GM19395 (cell line): ENCODE measurements around the gene CLECL1.
"Not testable (repeated sequence)": the region's sequence is repeated elsewhere in the genome, so short reads cannot be mapped to it uniquely, and the experiment has no call there.

Experiments used
- ATAC-seq: cut with Tn5 transposase; IDR thresholded peaks from one replicate; pipeline ENCODE4 v1.9.1; 2021; ENCODE audit warnings: mild to moderate bottlenecking, moderate library complexity; ENCODE audit not compliant: unreplicated experiment

Gene CLECL1

DNA sequence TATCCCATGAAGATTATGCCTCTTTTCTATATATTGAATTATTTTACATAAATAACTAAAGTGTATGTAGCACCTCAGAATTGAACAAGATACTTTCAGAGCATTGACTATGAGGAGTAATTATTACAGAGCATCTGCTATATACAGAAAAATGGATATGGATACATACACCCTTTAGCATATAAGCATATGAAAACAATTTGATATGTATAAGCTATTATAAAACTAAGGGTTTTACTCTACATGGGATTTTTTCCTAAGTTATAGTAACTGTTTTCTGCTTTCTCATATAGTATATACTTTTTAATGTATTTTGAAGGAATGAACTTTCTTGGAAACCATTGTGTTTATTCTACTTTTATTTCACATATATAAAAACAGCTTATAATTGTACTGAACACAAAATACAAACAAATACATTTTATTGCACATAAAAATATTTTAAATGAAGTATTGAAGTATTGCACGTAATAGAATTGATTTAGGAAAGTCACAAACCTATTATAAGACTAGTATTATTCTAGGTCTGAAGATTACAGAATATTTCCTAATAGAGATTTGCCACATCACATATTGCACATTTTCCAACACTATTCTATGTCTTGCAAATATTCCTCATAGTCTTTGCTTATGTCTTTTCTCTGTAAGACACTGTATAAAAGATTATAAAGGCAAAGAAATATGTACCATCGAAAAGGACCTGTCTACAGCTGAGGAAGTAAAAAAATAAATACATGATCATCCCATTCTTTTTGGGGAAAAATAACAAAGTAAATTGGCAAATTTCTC is 19.4 kb upstream of the CLECL1 start:
- no peak for ATAC-seq

DNA sequence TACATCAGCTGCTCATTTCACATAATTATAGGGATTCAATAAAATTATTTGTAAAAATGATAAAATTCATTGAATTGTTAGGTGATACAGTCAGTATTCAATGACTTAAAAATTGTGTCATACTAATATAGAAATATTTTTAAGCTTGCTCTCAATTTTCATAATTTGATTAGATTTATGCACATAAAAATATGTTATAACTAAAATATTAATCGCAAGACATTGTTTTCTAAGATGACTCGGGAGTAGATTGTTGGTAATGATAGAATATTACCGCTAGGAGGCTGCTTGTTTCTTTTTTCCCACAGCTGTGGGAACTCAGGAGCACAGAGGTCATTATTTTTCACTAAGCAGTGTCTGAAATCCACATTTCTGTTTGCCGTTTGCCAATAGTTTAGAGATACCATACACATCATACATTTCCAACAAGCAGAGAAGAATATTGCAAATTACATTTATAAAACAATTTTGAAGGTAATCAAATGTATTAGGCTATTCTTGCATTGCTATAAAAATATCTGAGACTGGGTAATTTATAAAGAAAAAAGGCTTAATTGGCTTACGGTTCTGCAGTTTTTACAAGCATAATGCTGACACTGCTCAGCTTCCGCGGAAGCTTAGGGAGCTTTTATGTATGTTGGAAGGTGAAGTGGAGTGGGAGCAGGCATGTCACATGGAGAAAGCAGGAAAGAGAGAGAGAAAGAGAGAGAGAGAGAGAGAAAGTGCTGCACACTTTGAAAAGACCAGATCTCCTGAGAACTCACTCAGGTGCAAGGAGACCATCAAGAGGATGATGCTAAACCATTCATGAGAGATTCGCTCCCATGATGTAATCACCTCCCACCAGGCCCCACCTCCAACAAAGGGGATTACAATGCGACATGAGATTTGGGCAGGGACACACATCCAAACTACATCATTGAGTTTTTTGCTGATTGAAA is 18.6 kb upstream of the CLECL1 start:
- no peak for ATAC-seq

DNA sequence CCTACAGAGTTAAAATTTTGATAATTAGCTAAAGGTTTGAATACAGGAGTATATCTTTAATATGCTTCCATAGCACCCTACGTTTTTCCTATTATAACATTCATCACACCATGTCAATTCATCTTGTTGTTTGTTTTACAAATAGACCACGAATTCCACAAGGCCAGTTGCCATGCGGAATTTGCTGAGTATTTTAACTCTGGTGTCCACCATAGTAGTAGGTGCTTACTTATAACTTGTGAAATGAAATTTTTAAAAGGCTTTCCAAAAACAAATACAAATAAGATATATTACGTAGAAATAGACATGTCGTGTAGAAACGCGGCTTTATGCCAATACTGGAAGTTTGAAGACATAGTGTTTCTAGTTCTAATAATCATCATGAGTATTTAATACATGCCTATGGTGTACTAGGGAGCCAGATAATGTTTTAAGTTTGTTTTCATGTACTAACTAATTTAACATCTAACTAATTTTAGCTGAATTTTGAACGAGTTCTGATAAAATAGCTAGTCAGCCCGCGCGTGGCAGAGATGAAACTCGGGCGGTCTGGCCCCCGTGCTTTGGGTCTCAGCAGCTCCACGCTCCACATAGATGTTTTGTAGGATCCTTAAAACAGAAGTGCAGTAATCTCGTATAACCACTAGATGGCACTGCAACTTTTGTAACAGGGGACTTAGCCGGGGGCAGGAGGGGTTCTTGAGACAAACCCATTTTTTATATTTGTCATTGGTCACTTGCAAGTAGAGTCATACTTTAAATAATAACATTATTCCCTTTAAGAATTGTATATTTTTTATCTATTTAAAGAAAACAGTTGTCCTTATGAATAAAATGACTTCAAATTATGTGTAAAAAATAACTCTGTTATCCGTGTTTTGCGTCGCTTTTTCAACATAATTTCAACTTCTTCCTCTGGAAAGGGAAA is 17.6 kb upstream of the CLECL1 start:
- ATAC-seq: no peak

DNA sequence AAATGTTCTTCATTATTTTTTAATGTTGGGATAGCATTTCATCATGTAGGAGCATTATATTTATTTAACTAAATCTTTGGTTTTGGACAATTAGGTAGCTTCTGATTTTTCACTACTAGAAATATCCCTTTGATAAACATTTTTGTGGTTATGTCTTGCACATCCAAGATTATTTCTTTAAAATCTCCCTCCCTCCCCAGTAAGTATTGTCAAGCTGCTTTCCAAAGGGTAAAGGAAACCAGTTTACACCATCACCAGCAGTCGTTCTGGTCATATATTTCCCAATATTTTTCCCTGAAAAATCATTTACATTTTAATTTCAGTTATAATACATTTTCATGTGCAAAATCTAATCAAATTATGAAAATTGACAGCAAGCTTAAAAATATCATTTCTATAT is 16.7 kb upstream of the CLECL1 start:
- no peak for ATAC-seq

DNA sequence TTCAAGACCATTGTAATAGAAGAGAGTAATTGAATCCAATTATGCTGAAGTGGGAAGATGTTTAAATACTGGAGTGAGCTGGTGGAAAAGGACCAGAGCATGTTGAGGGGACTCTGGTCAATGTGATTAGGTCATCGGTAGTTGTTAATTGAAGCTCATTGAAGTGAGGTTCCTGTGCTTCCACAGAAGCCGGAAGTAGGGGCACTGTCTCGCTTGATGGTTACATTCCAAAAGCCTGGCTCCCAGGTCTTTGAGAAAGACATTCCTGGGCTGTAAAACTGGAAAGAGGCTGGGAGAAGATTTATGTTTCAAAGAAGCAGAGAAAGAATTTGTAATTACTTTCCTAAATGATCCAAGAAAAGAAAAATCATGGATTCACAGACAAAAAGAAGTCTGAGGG is 12.3 kb upstream of the CLECL1 start:
- no peak for ATAC-seq

DNA sequence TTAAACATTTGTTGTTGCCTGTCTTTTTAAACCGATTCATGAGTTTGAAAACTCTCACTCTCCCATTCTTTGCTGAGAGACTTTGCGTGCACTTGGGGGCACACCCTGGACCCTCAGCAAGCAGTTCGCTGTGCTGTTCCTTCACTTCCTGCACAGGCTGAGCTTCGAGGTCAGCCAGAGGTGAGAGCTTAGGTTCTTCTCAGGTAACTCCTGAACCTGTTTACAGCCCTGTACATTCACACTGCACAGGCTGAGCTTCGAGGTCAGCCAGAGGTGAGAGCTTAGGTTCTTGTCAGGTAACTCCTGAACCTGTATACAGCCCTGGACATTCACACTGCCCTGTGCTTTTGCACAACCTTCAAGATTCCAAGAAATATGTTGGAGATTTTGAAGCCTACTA is 9.8 kb upstream of the CLECL1 start:
- ATAC-seq: no peak

DNA sequence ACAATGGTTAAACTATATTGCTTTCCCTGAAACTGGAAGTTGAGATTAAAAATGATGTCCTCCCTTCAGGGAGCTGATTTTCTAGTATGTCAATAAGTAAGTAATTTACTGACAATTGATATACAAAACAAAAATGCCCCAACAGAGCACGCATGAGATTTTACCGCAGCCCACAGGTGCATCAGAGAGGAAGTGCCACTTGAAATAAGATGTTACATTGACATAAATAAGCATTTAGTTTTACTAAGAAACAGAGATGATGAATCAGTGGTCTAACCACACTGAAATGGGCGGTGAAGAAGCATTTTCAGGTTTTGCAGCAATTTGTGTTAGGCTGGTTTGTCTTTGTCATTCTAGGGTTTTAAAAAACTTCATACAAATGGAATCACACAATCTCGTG is 8.8 kb upstream of the CLECL1 start:
- peak; percentile 77 for ATAC-seq

DNA sequence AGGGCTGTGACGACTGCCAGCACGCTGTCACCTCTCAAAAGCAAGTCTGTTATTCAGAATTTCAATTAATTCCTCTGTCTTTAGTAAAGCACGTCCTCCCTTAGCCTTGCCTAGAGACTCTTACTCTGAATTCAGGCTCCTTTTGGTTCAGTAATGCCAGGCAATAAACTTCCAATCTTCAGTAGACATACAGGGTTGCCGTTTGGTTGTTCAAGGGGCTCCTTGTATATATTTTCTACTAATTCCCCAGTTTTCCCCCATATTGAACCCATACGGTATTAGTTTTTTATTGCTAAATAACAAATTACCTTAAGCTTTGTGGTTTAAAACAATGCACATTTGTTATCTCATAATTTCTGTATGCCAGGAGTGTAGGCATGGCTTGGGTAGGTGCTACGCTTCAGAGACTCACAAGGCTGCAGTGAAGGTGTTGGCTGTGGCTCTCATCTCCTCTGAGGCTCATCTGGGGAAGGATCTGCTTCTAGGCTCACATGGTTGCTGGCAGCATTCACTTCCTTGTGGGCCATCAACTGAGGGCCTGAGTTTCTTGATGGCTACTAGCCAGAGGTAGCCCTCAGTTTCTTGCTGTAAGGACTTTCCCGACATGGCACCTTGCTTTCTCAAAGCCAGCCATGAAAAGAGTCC is 7.3 kb upstream of the CLECL1 start:
- no peak for ATAC-seq

DNA sequence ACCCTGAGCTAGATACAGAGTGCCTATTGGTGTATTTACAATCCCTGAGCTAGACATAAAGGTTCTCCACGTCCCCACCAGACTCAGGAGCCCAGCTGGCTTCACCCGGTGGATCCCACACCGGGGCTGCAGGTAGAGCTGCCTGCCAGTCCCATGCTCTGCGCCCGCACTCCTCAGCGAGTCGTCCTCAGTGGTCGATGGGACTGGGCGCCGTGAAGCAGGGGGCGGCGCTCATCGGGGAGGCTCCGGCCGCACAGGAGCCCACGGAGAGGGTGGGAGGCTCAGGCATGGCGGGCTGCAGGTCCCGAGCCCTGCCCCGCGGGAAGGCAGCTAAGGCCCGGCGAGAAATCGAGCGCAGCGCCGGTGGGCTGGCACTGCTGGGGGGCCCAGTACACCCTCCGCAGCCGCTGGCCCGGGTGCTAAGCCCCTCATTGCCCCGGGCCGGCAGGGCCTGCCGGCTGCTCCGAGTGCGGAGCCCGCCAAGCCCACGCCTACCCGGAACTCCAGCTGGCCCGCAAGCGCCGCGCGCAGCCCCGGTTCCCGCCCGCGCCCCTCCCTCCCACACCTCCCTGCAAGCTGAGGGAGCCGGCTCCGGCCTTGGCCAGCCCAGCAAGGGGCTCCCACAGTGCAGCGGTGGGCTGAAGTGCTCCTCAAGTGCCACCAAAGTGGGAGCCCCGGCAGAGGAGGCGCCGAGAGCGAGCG is 6.7 kb upstream of the CLECL1 start:
- not testable (repeated sequence) for ATAC-seq

DNA sequence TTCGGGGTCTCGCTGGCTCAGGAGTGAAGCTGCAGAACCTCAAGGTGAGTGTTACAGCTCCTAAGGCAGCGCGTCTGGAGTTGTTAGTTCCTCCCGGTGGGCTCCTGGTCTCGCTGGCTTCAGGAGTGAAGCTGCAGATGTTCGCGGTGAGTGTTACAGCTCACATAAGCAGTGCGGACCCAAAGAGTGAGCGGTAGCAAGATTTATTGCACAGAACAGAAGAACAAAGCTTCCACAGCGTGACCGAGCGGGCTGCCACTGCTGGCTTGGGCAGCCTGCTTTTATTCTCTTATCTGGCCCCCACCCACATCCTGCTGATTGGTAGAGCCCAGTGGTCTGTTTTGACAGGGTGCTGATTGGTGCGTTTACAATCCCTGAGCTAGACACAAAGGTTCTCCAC is 6.0 kb upstream of the CLECL1 start:
- not testable (repeated sequence) for ATAC-seq

DNA sequence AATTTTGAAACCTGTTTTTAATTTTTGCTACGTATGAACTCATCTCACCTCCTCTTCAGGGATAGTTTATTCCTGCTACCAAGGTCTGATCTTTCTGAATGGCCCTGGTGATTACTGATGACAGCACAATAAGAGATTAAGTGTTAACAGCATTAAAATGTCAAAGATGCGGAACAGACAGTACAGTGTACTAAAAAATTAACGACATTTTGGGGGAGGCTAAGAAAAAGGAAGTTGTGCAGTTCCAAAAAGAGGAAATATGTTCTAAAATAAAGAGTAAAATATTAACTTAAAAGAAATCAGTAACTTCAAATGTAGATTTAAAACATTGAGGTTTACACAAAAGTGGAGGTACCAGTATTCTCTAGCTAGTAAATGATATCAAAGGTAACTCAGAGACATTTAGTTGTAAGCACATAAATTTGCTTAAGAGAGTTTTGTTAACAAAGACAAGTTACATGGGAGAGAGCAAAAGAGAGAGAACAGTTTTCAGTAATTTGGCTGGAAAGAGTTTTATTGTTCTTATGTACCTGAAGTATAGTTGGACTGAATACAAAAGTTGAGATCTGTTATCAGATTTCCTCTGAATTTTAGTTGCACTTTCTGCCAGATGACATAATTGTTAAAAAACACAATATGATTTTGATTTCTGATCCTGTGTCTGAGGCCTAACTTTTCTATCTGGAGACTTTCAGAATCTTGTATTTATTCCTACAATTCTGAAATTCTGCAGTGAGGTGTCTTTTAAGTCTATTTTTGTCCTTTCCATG is 4.2 kb upstream of the CLECL1 start:
- no peak for ATAC-seq

DNA sequence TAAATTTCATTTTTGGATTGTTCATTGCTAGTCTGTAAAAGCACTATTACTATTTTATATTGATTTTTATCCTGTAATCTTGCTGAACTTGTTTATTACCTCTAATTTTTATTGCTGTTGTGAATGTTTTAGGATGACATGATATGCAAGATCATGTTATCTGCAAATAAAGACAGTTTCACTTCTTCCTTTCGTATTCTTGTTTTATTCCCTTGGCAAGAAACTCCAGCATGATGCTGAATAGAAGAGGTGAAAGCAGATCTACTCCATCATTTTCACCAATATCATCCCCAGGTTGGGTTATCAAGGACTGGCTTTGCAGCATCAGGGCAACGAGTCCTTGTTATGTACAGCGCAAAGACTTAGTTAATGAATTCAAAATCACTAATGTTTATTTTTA is 2.7 kb upstream of the CLECL1 start:
- no peak for ATAC-seq

DNA sequence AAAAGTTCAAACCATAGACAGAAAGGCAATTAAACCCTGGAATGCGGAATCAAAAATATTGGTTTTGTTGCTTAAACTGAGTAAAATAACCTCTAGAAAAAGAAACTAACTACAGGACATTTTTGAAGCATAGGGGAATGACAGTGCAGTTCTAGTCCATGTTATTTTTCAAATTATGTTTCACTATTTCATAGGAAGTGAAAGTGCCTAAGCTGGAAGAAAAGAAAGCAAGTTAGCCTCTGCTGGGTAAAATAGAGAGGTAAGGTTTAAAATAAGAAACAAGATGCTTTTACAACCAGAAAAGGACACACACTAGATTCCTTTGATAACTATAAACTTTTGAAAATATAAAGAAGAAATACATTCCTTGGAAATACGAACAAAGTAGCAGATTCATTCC is 1.1 kb downstream of the CLECL1 start:
- peak; percentile 51 for ATAC-seq

DNA sequence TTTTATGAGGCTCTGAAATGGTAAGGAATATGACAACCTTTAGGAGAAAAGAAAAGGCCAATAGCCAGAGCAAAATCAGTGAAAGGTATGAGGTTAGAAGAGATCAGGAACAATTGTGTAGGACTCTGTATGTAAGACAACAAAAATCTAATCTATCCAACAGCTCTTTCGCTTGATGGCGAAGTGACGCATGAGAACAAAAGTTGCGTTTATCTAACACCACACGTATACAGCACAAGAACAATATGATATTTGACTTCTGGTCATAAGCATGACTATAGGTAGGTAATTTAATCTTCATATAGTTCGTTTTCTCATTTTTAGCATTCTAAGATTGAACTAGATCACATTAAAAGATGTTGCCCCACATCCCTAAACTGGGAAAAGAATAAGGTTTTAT is 1.5 kb downstream of the CLECL1 start:
- no peak for ATAC-seq

DNA sequence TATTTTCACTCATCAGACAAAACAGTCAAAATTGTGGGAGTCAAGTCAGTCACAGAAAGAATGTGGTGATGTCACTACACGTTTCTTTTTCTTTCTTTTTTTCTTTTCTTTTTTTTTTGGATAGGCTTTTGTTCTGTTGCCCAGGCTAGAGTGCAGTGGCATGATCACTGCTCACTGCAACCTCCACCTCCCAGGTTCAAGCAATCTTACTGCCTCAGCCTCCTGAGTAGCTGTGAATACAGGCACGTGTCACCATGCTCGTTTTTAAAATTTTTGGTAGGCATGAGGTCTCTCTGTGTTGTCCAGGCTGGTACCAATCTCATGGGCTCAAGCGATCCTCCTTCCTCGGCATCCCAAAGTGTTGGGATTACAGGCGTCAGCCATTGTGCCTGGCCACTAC is 2.3 kb downstream of the CLECL1 start:
- ATAC-seq: no peak

DNA sequence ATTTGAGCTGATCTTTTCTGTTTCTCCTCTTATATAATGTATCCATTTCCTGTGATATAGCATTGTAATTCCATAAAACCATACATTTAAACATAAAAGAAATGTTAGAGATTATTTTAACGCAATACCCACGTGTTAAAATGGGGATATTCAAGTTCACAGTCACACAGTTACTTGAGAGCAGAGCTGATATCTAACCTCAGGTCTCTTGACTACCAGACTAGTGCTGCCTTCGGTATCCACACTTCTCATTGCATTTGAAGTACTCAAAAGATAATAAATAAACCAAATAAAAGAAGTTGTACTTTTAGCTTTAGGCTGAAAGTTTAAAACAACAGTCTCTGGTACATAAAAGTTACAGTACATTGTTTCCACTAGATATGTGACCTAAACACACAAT is 2.9 kb downstream of the CLECL1 start:
- ATAC-seq: no peak

DNA sequence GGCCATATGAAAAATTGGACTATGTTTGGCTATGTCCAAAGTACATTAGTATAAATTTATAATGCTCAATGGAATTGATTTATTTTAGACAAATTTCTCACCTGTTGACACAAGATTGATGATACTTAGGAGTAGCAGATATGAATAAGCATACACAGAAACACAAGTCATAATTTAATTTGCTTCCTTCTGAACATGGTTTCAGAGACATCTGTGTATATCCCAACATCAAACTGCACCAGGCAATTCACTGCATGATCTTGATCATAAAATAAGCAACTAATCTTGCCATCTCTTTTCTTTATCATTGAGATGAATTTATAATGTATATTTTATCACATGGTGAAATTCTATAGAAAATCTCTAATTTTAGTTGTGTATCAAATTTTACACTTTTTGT is 3.8 kb downstream of the CLECL1 start:
- ATAC-seq: no peak

DNA sequence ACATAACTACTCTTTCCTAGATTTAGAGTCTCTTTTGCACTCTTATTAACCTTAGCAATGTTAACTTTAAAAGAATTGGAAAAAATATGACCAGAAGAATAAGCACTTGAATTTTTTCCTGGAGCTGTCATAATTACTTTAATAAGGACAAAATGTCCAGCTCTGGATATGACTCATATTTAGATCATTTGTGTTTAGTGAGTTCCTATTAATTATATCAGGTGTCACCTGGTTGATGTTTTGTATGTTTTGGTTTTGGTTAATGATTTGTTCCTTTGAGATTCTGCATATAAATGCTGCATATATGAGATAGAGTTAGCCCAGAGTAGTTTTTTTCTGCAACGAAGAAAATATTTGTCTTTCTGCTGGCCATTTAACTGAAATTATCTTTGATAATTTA is 5.1 kb downstream of the CLECL1 start:
- no peak for ATAC-seq

DNA sequence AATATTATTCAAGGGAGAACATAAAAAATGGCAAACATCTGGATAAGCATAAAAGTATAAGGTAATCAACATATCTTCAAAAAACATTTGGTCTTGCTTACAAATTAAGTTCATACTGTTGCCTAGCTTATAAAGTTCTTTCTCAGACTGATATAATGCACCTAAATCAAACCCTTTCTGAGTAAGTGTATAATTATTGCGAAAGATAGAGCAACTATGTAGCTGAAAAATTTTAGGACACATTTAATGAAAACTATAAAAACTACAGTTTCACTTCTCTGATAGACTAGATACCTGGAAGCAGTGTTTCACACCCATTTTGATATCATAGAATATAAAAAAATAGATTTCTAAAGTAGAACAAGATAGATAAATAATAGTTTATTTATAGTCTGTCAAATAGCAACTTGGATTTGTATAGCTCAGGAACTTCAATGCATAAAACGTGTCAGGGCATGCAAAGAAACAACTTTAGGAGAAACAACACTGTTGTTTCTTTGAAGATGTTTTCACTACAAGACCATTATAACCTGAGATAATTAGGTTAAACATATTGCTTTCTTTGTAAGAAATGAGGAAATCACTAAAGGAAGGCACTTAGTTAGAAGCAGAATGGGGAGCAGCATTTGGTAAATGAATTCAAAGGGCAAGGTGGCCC is 7.6 kb downstream of the CLECL1 start:
- no peak for ATAC-seq
